Smooth muscle cell (in vitro differentiated cells): ENCODE measurements around the gene SLC6A8. TPM values are rescaled to one million over a fixed set of nuclear protein-coding genes. Genes with fewer than 3 reads are reported as not detected.

Source experiments
- DNase-seq: peaks from one replicate; lab custom pipeline; 2025; ENCODE audit not compliant: unreplicated experiment; lab: John Stamatoyannopoulos, UW
- H2AFZ ChIP-seq: fragments of 200-600 bp; sonication (generic); 2 replicates; pipeline ENCODE4 v1.6.0; 2016; ENCODE audit warnings: antibody characterized with exemption, low read depth, mild to moderate bottlenecking
- H3F3A ChIP-seq: fragments of 200-600 bp; sonication (generic); 2 replicates; pipeline ENCODE4 v1.6.0; 2017; ENCODE audit warnings: antibody characterized with exemption, low read depth
- H3K27ac ChIP-seq: fragments of 200-600 bp; sonication (generic); 2 replicates; pipeline ENCODE4 v1.5.1; 2016; ENCODE audit warnings: low read depth, mild to moderate bottlenecking
- H3K27me3 ChIP-seq: fragments of 200-600 bp; sonication (generic); 2 replicates; pipeline ENCODE4 v1.6.1; 2016; ENCODE audit warnings: low read depth, mild to moderate bottlenecking
- H3K36me3 ChIP-seq: fragments of 200-600 bp; sonication (generic); 2 replicates; pipeline ENCODE4 v1.5.1; 2016; ENCODE audit warnings: low read depth
- H3K4me1 ChIP-seq: fragments of 200-600 bp; sonication (generic); 2 replicates; pipeline ENCODE4 v1.5.1; 2016; ENCODE audit warnings: low read depth
- H3K4me2 ChIP-seq: fragments of 200-600 bp; sonication (generic); 2 replicates; pipeline ENCODE4 v1.6.0; 2016; ENCODE audit warnings: mild to moderate bottlenecking
- H3K4me3 ChIP-seq: fragments of 200-600 bp; sonication (generic); 2 replicates; pipeline ENCODE4 v1.5.1; 2016; ENCODE audit warnings: mild to moderate bottlenecking
- H3K79me2 ChIP-seq: fragments of 200-600 bp; sonication (generic); 2 replicates; pipeline ENCODE4 v1.6.0; 2016; ENCODE audit warnings: low read depth, mild to moderate bottlenecking
- H3K9ac ChIP-seq: fragments of 200-600 bp; sonication (generic); 2 replicates; pipeline ENCODE4 v1.6.0; 2016; ENCODE audit warnings: low read depth
- H3K9me3 ChIP-seq: fragments of 200-600 bp; sonication (generic); replicated peaks from 2 replicates; pipeline ENCODE4 v1.5.1; 2016; ENCODE audit warnings: low read depth
- H4K20me1 ChIP-seq: fragments of 200-600 bp; sonication (generic); 2 replicates; pipeline ENCODE4 v1.6.0; 2016; ENCODE audit warnings: low read depth
- CTCF ChIP-seq: fragments of 200-600 bp; sonication (generic); IDR thresholded peaks from 2 replicates; pipeline ENCODE4 v1.5.1; 2017; ENCODE audit warnings: borderline replicate concordance, mild to moderate bottlenecking, antibody characterized with exemption; ENCODE audit not compliant: insufficient read depth, poor library complexity, severe bottlenecking
- WGBS: methylation state at CpG from one replicate; pipeline ENCODE4 v1.1.7; 2016; ENCODE audit warnings: low lambda C conversion rate; 5-methylcytosine and 5-hydroxymethylcytosine counted together
- polyA plus RNA-seq: library from polyadenylated mRNA; unstranded; fragments of >200 nt; fragmentation: Nextera tagmentation; extraction: Ambion mirVana; gene quantifications from 2 replicates; pipeline ENCODE4 v1.2.1, GENCODE V29; 2016
- total RNA-seq: library from RNA; depleted of rRNA; stranded (reverse); fragments of >200 nt; gene quantifications from 2 replicates; pipeline ENCODE4 v1.2.3, GENCODE V29; 2014

SLC6A8 gene
- total and polyA plus RNA-seq, 2 experiments from 2014 or later: 45.2 to 98.1 TPM

- WGBS: 72% methylated on average over 17 of the region's 17 CpGs
- no peak overlapping the region for H3K4me2 ChIP-seq
- no peak for DNase-seq
- H3K27ac ChIP-seq: no peak overlapping the region
- no peak overlapping the region for H2AFZ ChIP-seq
- no peak for TF ChIP-seq CTCF
- no peaks in the 10 kb centered on the region for H3K79me2 ChIP-seq
- H3K27me3 ChIP-seq: peaks cover 13% of the 10 kb centered on the region
- H4K20me1 ChIP-seq: no peaks in the 10 kb centered on the region
- peaks cover 3% of the 10 kb centered on the region for H3K4me1 ChIP-seq
- H3K4me3 ChIP-seq: no peak overlapping the region
- no peaks in the 10 kb centered on the region for H3K36me3 ChIP-seq
- H3K9me3 ChIP-seq: no peaks in the 10 kb centered on the region
- no peaks in the 10 kb centered on the region for H3F3A ChIP-seq
- H3K9ac ChIP-seq: no peak overlapping the region
Observed at GRCh38 chrX:153648358-153649177, 39.2 kb upstream of the SLC6A8 start.

- H3F3A ChIP-seq: no peaks in the 10 kb centered on the region
- no peak overlapping the region for H3K27ac ChIP-seq
- no peak overlapping the region for H3K4me3 ChIP-seq
- H2AFZ ChIP-seq: no peak overlapping the region
- no peaks in the 10 kb centered on the region for H3K9me3 ChIP-seq
- H3K79me2 ChIP-seq: no peaks in the 10 kb centered on the region
- no peak overlapping the region for H3K4me2 ChIP-seq
- H3K27me3 ChIP-seq: peaks cover 13% of the 10 kb centered on the region
- H3K36me3 ChIP-seq: no peaks in the 10 kb centered on the region
- no peaks in the 10 kb centered on the region for H4K20me1 ChIP-seq
- TF ChIP-seq CTCF: peak; percentile 33
- no peaks in the 10 kb centered on the region for H3K4me1 ChIP-seq
- DNase-seq: no peak
- 81% methylated on average over 25 of the region's 26 CpGs for WGBS
- no peak overlapping the region for H3K9ac ChIP-seq
Observed at GRCh38 chrX:153649178-153649914, 38.4 kb upstream of the SLC6A8 start.

GRCh38 chrX:153649915-153650782 lies 37.6 kb upstream of the SLC6A8 start:
- WGBS: 83% methylated on average over 22 of the region's 41 CpGs
- peaks cover 6% of the 10 kb centered on the region for H3K27me3 ChIP-seq
- H3F3A ChIP-seq: no peaks in the 10 kb centered on the region

More at GRCh38 chrX:153649915-153650782, 37.6 kb upstream of the SLC6A8 start:
- no peak overlapping the region for H3K9ac ChIP-seq
- H3K4me1 ChIP-seq: no peaks in the 10 kb centered on the region
- H4K20me1 ChIP-seq: no peaks in the 10 kb centered on the region
- DNase-seq: no peak
- H3K4me2 ChIP-seq: no peak overlapping the region
- no peak overlapping the region for H3K27ac ChIP-seq
- H3K4me3 ChIP-seq: no peak overlapping the region
- H3K9me3 ChIP-seq: no peaks in the 10 kb centered on the region
- no peaks in the 10 kb centered on the region for H3K79me2 ChIP-seq
- no peak for TF ChIP-seq CTCF
- no peak overlapping the region for H2AFZ ChIP-seq
- H3K36me3 ChIP-seq: no peaks in the 10 kb centered on the region
